Heart left ventricle (tissue), 13 donors: ENCODE measurements around the gene CNPY1.

Experiments used
- CTCF ChIP-seq, 12 donors: fragments of 200-600 bp; sonication (generic) in 4 of 12; IDR thresholded peaks; one replicate each; pipeline versions ENCODE4 v1.5.0 to v1.8.0; 2018 to 2022; ENCODE audit warnings: antibody characterized with exemption in 12 of 12, mild to moderate bottlenecking in 5 of 12
- POLR2A ChIP-seq, 2 donors: fragments of 450-650 bp; IDR thresholded peaks; one replicate each; pipeline ENCODE4 v1.6.1; 2017; ENCODE audit warnings: antibody characterized with exemption in 2 of 2, mild to moderate bottlenecking in 2 of 2, moderate library complexity in 2 of 2
- donor health status: ischemic (EF 13 %, LVEDD 7.1; RV severe dilation, severe dysfunction).
- donor health status: DM: no; HTN: yes; CAD: no.
- donor health status: DM: no; HTN: no; CAD: no.
- donor health status: ischemic (EF 25% LVEDD 6.9; RV normal size, moderate dysfunction).
- donor health status: ischemic (EF 25% LVEDD 5.7; RV mildly dilated, moderate dysfunction).
- donor health status: ischemic (EF 35%, LVEDD 5.7; RV mildly dilated, moderate dysfunction).
- donor health status: nonischemic (EF 11% LVEDD 7.7; RV severe dilation, severe dysfunction).
- donor health status: DM: yes; HTN: yes; CAD: no.
- donor health status: PGD.
- donor health status: ischemic (EF 29% LVEDD 5.4; RV normal size, mild dysfunction).
- donor health status: nonischemic (EF 23%, LVEDD 6.1; RV moderate dilation, normal function).

- TF ChIP-seq CTCF (IDR thresholded peaks at IDR 0.05) (no peak), POLR2A (IDR thresholded peaks at IDR 0.05) (no peak)
These were observed 37.9 kb upstream of the CNPY1 start for GRCh38 chr7:155584261-155584660.
